ENCODE results near the gene SPATA21. TPM values are rescaled to one million over a fixed set of nuclear protein-coding genes. Genes with fewer than 3 reads are reported as not detected.
"Not testable (repeated sequence)": the region's sequence is repeated elsewhere in the genome, so short reads cannot be mapped to it uniquely, and the experiment has no call there.

Gene SPATA21
- not detected for polyA plus RNA-seq (2012; ENCODE audit: insufficient read depth, insufficient read length)

- no peak within 1 kb of the TSS for H3K4me3 ChIP-seq (ENCODE audit: low read length)
- DNase-seq (ENCODE audit: low read depth, low spot score) = no peak
Measured at GRCh38 chr1:16436946-16437474, at the start of gene SPATA21. SPATA21 (minus strand) TSS chr1:16437424; CDS start chr1:16431371, 6,053 bp downstream.

DNA sequence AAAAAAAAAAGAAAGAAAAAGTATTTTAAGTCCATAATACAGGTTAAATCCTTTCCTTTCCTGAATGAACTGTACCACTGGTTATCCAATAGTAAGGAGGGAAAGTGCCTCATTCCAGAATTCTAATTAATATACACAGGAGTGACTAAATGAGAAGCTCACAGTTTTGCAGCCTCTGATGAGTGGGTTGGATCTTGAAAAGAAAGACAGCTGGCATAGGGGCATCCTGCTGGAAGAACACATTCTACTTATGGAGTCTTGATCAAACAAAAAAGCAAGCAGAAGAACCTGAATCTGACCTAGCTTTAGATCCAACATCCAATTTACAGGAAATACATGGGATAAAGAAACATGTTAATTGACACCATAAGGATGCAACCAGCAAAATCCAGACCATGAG lies 49.8 kb upstream of the SPATA21 start:
- not testable (repeated sequence) for DNase-seq (ENCODE audit: low read depth, low spot score); H3K4me3 ChIP-seq (ENCODE audit: low read length)

- H3K4me3 ChIP-seq (ENCODE audit: low read length); DNase-seq (ENCODE audit: low read depth, low spot score): not testable (repeated sequence)
Measured at GRCh38 chr1:16486316-16486715, 49.1 kb upstream of the SPATA21 start.

GRCh38 chr1:16484931-16485330 lies 47.7 kb upstream of the SPATA21 start:
- no peak for DNase-seq (ENCODE audit: low read depth, low spot score)

GRCh38 chr1:16484501-16484835 lies 47.2 kb upstream of the SPATA21 start:
- no peak for DNase-seq (ENCODE audit: low read depth, low spot score)
- no peak overlapping the region for H3K4me3 ChIP-seq (ENCODE audit: low read length)

More at GRCh38 chr1:16484931-16485330, 47.7 kb upstream of the SPATA21 start:
- no peak overlapping the region for H3K4me3 ChIP-seq (ENCODE audit: low read length)

GRCh38 chr1:16483639-16484500 lies 46.6 kb upstream of the SPATA21 start:
- DNase-seq (ENCODE audit: low read depth, low spot score); H3K4me3 ChIP-seq (ENCODE audit: low read length): not testable (repeated sequence)

DNA sequence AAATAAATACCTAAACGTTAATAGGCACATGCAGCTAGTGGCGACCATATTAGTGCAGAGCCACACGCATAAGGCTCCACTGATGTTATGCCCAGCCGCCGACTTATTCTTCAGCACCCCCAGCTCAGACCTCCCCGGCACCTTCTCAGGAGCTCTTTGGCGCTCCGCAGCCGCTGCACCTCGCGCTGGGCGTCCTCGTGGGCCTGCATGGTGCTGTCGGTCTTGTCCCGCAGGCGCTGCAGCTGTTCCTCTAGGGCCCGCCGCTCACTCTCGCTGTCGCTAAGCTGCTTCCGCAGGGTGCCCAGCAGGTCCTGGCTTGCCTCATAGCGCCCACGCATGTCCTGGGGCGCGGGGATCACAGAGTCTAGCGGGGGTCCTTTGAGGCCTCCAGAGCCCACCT lies 45.9 kb upstream of the SPATA21 start:
- H3K4me3 ChIP-seq (ENCODE audit: low read length); DNase-seq (ENCODE audit: low read depth, low spot score): not testable (repeated sequence)

DNA sequence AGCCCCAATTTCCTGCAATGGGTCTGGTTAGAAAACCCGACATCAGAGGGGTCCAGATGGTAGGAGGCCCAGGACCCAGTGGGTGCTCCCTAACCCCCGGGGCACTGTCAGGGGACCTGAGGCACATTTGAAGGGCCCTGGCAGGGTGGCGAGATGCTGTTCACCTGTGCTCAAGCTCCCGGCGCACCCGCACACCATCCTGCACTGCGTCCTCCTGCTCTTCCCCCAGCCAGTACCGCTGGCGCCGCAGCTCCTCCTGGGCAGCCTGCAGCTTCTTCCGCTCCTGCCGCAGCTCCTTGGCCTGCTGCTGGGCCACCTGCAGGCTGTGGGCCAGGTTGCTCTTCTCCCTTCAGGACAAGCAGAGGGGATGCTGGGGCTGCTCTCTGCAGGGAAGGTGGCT lies 40.9 kb upstream of the SPATA21 start:
- no peak overlapping the region for H3K4me3 ChIP-seq (ENCODE audit: low read length)
- no peak for DNase-seq (ENCODE audit: low read depth, low spot score)

- DNase-seq (ENCODE audit: low read depth, low spot score); H3K4me3 ChIP-seq (ENCODE audit: low read length): not testable (repeated sequence)
Measured at GRCh38 chr1:16475771-16476770, 38.8 kb upstream of the SPATA21 start.

- H3K4me3 ChIP-seq (ENCODE audit: low read length) = not testable (repeated sequence)
- DNase-seq (ENCODE audit: low read depth, low spot score) = peak; percentile 16
Measured at GRCh38 chr1:16474891-16475290, 37.7 kb upstream of the SPATA21 start.

- no peak for DNase-seq (ENCODE audit: low read depth, low spot score)
- no peak overlapping the region for H3K4me3 ChIP-seq (ENCODE audit: low read length)
Measured at GRCh38 chr1:16474166-16474800, 37.1 kb upstream of the SPATA21 start.

DNA sequence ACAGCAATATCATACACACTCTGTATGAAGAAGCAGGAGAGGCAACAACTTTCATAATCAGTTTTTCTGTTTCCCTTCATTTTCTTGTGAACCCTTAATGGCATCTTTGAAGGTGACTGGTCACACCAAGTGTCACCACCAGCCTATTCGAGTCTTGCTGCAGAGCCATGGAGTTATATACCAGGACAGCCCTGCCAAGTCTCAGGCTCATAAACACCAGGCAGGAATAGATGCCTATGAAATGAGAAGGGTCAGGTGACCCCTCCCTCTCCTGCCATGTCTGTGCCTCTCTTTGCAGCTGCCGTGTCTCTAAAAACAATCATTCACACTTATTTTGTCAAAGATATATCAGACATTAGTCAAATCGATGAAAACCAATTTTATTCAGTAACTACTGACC lies 31.3 kb upstream of the SPATA21 start:
- H3K4me3 ChIP-seq (ENCODE audit: low read length) = no peak overlapping the region
- no peak for DNase-seq (ENCODE audit: low read depth, low spot score)

DNA sequence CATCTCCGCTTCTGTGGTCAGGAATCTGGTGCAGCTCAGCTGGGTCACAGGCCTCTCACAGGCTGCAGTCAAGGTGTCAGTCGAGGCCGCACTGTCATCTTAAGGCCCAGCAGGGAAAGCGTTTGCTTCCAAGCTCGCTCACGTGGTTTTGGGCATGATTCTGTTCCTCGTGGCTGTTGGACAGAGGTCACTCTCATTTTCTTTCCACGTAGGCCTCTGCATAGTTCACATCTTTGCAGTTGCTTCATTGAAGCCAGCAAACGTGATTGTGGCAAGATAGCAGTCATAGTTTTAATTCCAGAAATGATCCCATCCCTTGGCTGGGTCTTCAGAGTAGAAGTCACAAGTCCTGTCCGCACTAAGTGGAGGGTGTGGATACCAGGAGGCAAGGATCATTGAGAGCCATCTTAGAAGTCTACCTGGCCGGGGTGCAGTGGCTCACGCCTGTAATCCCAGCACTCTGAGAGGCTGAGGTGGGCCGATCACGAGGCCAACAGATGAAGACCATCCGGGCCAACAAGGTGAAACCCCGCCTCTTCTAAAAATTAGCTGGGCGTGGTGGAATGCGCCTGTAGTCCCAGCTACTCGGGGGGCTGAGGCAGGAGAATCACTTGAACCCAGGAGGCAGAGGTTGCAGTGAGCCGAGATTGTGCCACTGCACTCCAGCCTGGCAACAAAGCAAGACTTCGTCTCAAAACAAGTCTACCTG lies 27.8 kb upstream of the SPATA21 start:
- no peak for DNase-seq (ENCODE audit: low read depth, low spot score)
- H3K4me3 ChIP-seq (ENCODE audit: low read length) = no peak overlapping the region

GRCh38 chr1:16462773-16463330 lies 25.6 kb upstream of the SPATA21 start:
- DNase-seq (ENCODE audit: low read depth, low spot score) = no peak
- no peak overlapping the region for H3K4me3 ChIP-seq (ENCODE audit: low read length)

GRCh38 chr1:16461681-16462080 lies 24.5 kb upstream of the SPATA21 start:
- no peak for DNase-seq (ENCODE audit: low read depth, low spot score)
- H3K4me3 ChIP-seq (ENCODE audit: low read length) = no peak overlapping the region

- H3K4me3 ChIP-seq (ENCODE audit: low read length) = no peak overlapping the region
- no peak for DNase-seq (ENCODE audit: low read depth, low spot score)
Measured at GRCh38 chr1:16459352-16459925, 22.2 kb upstream of the SPATA21 start.

- H3K4me3 ChIP-seq (ENCODE audit: low read length) = no peak overlapping the region
- DNase-seq (ENCODE audit: low read depth, low spot score) = no peak
Measured at GRCh38 chr1:16458831-16459230, 21.6 kb upstream of the SPATA21 start.

GRCh38 chr1:16456151-16456550 lies 18.9 kb upstream of the SPATA21 start:
- H3K4me3 ChIP-seq (ENCODE audit: low read length); DNase-seq (ENCODE audit: low read depth, low spot score): not testable (repeated sequence)
